Measurements from ENCODE around the gene CTPS1.

- TF ChIP-seq, protein P1, sequence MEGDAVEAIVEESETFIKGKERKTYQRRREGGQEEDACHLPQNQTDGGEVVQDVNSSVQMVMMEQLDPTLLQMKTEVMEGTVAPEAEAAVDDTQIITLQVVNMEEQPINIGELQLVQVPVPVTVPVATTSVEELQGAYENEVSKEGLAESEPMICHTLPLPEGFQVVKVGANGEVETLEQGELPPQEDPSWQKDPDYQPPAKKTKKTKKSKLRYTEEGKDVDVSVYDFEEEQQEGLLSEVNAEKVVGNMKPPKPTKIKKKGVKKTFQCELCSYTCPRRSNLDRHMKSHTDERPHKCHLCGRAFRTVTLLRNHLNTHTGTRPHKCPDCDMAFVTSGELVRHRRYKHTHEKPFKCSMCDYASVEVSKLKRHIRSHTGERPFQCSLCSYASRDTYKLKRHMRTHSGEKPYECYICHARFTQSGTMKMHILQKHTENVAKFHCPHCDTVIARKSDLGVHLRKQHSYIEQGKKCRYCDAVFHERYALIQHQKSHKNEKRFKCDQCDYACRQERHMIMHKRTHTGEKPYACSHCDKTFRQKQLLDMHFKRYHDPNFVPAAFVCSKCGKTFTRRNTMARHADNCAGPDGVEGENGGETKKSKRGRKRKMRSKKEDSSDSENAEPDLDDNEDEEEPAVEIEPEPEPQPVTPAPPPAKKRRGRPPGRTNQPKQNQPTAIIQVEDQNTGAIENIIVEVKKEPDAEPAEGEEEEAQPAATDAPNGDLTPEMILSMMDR (IDR thresholded peaks at IDR 0.05; ENCODE audit: insufficient read depth, low read length), result no peak
- TF ChIP-seq GABPA (IDR thresholded peaks at IDR 0.05; ENCODE audit: low read depth), result no peak
- TF ChIP-seq POLR2AphosphoS5 (IDR thresholded peaks at IDR 0.05; ENCODE audit: low read depth), result no peak
- TF ChIP-seq REST (IDR thresholded peaks at IDR 0.05; ENCODE audit: insufficient replicate concordance, low read depth), result no peak
- TF ChIP-seq SPI1 (IDR thresholded peaks at IDR 0.05; ENCODE audit: borderline replicate concordance, low read depth), result no peak
These were observed 66.9 kb downstream of the CTPS1 start for GRCh38 chr1:41046347-41046775.

Measured in HL-60 (cell line).